HG03457 (cell line): ENCODE measurements around the gene DVL1.

ENCODE experiments used
- ATAC-seq: cut with Tn5 transposase; IDR thresholded peaks from one replicate; pipeline ENCODE4 v1.9.1; 2021; ENCODE audit warnings: moderate number of reproducible peaks; ENCODE audit not compliant: unreplicated experiment

Gene DVL1

GRCh38 chr1:1312450-1313314 is 36.5 kb downstream of the DVL1 start:
- ATAC-seq: no peak

- no peak for ATAC-seq
Observed at GRCh38 chr1:1311107-1312104, 37.8 kb downstream of the DVL1 start.

GRCh38 chr1:1310476-1311053 is 38.7 kb downstream of the DVL1 start:
- ATAC-seq: no peak

- no peak for ATAC-seq
Observed at GRCh38 chr1:1310109-1310385, 39.2 kb downstream of the DVL1 start.

GRCh38 chr1:1309251-1310108 is 39.7 kb downstream of the DVL1 start:
- ATAC-seq: no peak

- ATAC-seq: peak; percentile 5
Observed at GRCh38 chr1:1308756-1309250, 40.4 kb downstream of the DVL1 start.

GRCh38 chr1:1307923-1308755 is 41.1 kb downstream of the DVL1 start, which contains the start of the genes ACAP3 and PUSL1:
Gene ACAP3, minus strand, starts transcription at chr1:1307930. Its CDS starts 115 bp downstream, at chr1:1307815.
Gene PUSL1, plus strand, starts transcription at chr1:1308597. Its CDS starts 47 bp downstream, at chr1:1308644.
- peak; percentile 44 for ATAC-seq

- ATAC-seq: peak; percentile 8
Observed at GRCh38 chr1:1307261-1307922, 41.8 kb downstream of the DVL1 start.

- no peak for ATAC-seq
Observed at GRCh38 chr1:1306661-1307260, 42.5 kb downstream of the DVL1 start.

- ATAC-seq: no peak
Observed at GRCh38 chr1:1306070-1306660, 43.1 kb downstream of the DVL1 start.

GRCh38 chr1:1305300-1306069 is 43.7 kb downstream of the DVL1 start:
- ATAC-seq: no peak

GRCh38 chr1:1304331-1305299 is 44.6 kb downstream of the DVL1 start:
- ATAC-seq: no peak

- ATAC-seq: no peak
Observed at GRCh38 chr1:1303736-1304135, 45.5 kb downstream of the DVL1 start.

GRCh38 chr1:1302951-1303509 is 46.2 kb downstream of the DVL1 start:
- ATAC-seq: no peak

GRCh38 chr1:1302006-1302430 is 47.2 kb downstream of the DVL1 start:
- no peak for ATAC-seq

GRCh38 chr1:1300352-1300739 is 48.9 kb downstream of the DVL1 start:
- no peak for ATAC-seq
